Endothelial cell (in vitro differentiated cells): ENCODE results near the gene LRRC37A3. TPM values are rescaled to one million over a fixed set of nuclear protein-coding genes. Genes with fewer than 3 reads are reported as not detected.

Experiments
- DNase-seq: peaks from one replicate; pipeline ENCODE4 v3.0.0; 2021; ENCODE audit warnings: low spot score
- H3K27ac Mint-ChIP-seq: one replicate; pipeline ENCODE4 v1.8.0; 2021; ENCODE audit warnings: mixed read lengths, inconsistent platforms; ENCODE audit not compliant: unreplicated experiment
- H3K27me3 Mint-ChIP-seq: one replicate; pipeline ENCODE4 v1.8.0; 2021; ENCODE audit warnings: mild to moderate bottlenecking, moderate library complexity, mixed read lengths, inconsistent platforms; ENCODE audit not compliant: unreplicated experiment
- H3K36me3 Mint-ChIP-seq: one replicate; pipeline ENCODE4 v1.8.0; 2021; ENCODE audit warnings: mild to moderate bottlenecking, low read depth, mixed read lengths, inconsistent platforms; ENCODE audit not compliant: unreplicated experiment
- H3K4me1 Mint-ChIP-seq: one replicate; pipeline ENCODE4 v1.8.0; 2021; ENCODE audit warnings: mild to moderate bottlenecking, mixed read lengths, inconsistent platforms; ENCODE audit not compliant: unreplicated experiment
- H3K4me3 Mint-ChIP-seq: one replicate; pipeline ENCODE4 v1.8.0; 2021; ENCODE audit warnings: mild to moderate bottlenecking, mixed read lengths, inconsistent platforms; ENCODE audit not compliant: unreplicated experiment
- H3K9me3 Mint-ChIP-seq: one replicate; pipeline ENCODE4 v1.8.0; 2021; ENCODE audit warnings: mixed read lengths, inconsistent platforms; ENCODE audit not compliant: unreplicated experiment
- CTCF ChIP-seq: fragments of 200-600 bp; sonication (generic); IDR thresholded peaks from one replicate; pipeline ENCODE4 v1.5.0; 2021; ENCODE audit warnings: antibody characterized with exemption; ENCODE audit not compliant: unreplicated experiment
- total RNA-seq: library from RNA; stranded (reverse); fragmentation: NEBNext Ultra II Directional; extraction: Animal tissue kit (Norgen Biotek cat#: 25700); gene quantifications from one replicate; pipeline ENCODE4 v1.2.1, GENCODE V29; 2021; ENCODE audit not compliant: unreplicated experiment

Gene LRRC37A3
- total RNA-seq, 1 donor from 2014 or later = 31.8 TPM

- TF ChIP-seq CTCF = no peak
- Mint-ChIP-seq H3K4me3 (no peak overlapping the region), H3K9me3 (no peaks in the 10 kb centered on the region), H3K27me3 (no peaks in the 10 kb centered on the region), H3K4me1 (no peaks in the 10 kb centered on the region), H3K27ac (no peak overlapping the region), H3K36me3 (no peaks in the 10 kb centered on the region)
- DNase-seq = no peak
Measured at GRCh38 chr17:64951877-64952276, 32.6 kb upstream of the LRRC37A3 start.

GRCh38 chr17:64950871-64951270 is 31.6 kb upstream of the LRRC37A3 start:
- H3K36me3 Mint-ChIP-seq = no peaks in the 10 kb centered on the region
- H3K9me3 Mint-ChIP-seq = no peaks in the 10 kb centered on the region
- H3K4me1 Mint-ChIP-seq = no peaks in the 10 kb centered on the region
- no peaks in the 10 kb centered on the region for H3K27me3 Mint-ChIP-seq
- no peak overlapping the region for H3K4me3 Mint-ChIP-seq
- no peak for DNase-seq
- no peak for TF ChIP-seq CTCF
- no peak overlapping the region for H3K27ac Mint-ChIP-seq

GRCh38 chr17:64947152-64947551 is 27.9 kb upstream of the LRRC37A3 start:
- Mint-ChIP-seq H3K36me3 (no peaks in the 10 kb centered on the region), H3K4me1 (no peaks in the 10 kb centered on the region), H3K27ac (no peak overlapping the region), H3K4me3 (no peak overlapping the region), H3K27me3 (no peaks in the 10 kb centered on the region), H3K9me3 (no peaks in the 10 kb centered on the region)
- no peak for TF ChIP-seq CTCF
- DNase-seq = no peak

- no peaks in the 10 kb centered on the region for H3K36me3 Mint-ChIP-seq
- no peaks in the 10 kb centered on the region for H3K9me3 Mint-ChIP-seq
- DNase-seq = no peak
Measured at GRCh38 chr17:64941761-64942160, 22.5 kb upstream of the LRRC37A3 start.

GRCh38 chr17:64941045-64941444 is 21.8 kb upstream of the LRRC37A3 start:
- Mint-ChIP-seq H3K4me1 (peaks cover 14% of the 10 kb centered on the region), H3K27ac (no peak overlapping the region), H3K9me3 (no peaks in the 10 kb centered on the region), H3K36me3 (no peaks in the 10 kb centered on the region), H3K4me3 (no peak overlapping the region), H3K27me3 (peaks cover 4% of the 10 kb centered on the region)
- no peak for TF ChIP-seq CTCF
- DNase-seq = no peak

More at GRCh38 chr17:64941761-64942160, 22.5 kb upstream of the LRRC37A3 start:
- H3K27me3 Mint-ChIP-seq = no peaks in the 10 kb centered on the region
- no peak for TF ChIP-seq CTCF
- H3K4me1 Mint-ChIP-seq = peaks cover 10% of the 10 kb centered on the region
- H3K27ac Mint-ChIP-seq = no peak overlapping the region
- no peak overlapping the region for H3K4me3 Mint-ChIP-seq
